Medulla oblongata (tissue), 1 donor: ENCODE data around the gene CD151.

Experiments used
- DNase-seq: peaks from one replicate; pipeline ENCODE4 v3.0.0-alpha.2; 2015; ENCODE audit errors: extremely low spot score

CD151 gene

DNA sequence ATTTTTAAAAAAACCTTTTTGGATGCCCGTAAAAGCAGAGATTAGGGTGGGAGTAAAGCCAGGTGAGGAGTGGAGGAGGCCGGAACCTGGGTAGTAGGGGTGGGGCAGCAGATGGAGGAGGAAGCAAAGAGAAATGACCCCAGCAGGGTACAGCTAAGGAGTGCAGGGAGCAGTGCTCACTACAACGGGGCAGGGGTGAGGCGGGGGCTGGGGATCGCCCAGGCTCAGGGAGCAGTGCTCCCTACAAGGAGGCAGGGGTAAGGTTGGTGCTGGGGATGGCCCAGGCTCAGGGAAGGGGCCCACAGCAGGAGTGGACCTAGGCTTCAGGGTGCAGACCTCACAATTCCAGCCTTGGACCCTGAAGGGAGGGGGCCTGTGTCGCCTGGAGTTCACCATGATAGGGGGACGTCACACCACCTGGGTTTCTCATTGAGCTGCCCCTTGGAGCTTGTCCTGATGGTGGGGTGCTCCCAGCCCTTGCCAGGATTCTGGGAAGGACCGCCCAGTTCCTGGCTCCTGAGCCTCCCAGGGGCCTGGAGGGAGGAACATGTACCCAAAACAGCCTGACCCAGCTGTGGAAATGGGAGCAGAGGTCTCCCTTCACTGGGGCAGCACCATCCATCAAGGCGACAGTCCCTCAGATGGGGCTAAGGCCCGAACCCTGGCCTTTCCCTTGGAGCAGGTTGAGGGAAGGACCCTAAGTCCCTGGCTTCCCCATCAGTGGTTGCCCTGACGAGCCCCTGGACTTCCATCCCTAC lies 16.9 kb upstream of the CD151 start:
- no peak for DNase-seq

DNA sequence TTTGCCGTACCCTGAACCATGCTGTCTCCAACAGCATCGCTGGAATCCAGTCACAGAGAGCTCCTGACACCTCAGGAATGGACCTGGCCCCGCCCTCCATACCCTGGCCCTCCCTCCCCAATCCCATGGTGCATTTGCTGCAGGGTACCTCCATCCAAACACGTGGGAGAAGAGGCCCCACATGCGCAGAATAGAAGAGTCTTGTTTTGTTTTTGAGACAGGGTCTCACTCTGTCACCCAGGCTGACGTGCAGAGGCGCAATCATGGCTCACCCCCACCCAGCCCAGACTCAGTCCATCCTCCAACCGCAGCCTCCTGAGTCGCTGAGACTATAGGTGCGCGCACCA lies 16.3 kb upstream of the CD151 start:
- DNase-seq, result no peak

DNA sequence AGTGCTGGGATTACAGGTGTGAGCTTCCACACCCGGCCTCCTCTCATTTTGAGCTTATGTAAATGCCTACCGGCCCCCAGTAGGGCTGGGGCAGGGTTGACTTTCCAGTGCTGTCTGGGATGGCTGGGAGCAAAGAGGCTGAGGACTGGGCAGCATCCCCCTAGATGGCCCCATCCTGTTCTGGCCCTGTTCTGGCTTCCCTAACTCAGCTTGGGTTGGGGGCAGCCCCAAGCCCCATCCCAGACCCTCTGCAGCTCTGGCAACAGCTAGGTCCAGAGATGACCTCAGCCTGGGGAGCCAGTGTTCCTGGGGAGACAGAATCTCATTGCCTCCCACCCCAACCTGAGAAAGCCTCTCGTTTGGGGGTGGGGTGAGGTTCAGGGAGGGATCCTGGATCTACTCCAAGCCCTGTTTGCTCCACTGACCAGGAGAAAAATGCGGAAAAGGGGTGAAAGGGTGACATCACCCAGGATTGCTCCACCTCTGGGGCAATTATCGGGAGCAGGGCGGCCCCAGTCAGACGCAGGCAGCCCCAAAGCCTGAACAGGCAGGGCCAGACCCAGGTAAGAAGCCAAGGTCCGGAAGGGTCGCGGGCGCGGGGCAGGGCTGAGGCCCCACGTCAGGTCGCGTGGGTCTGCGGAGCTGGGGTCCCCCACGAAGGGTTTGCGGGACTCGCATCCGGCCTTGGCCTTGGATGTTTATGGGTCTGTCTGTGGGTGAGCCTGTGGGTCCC lies 14.2 kb upstream of the CD151 start, which contains the start of gene PNPLA2:
TSS of gene PNPLA2 (plus strand) at position 519 of the 733 bp plus-strand sequence. CDS start 805 bp downstream, outside the sequence.
- no peak for DNase-seq

DNA sequence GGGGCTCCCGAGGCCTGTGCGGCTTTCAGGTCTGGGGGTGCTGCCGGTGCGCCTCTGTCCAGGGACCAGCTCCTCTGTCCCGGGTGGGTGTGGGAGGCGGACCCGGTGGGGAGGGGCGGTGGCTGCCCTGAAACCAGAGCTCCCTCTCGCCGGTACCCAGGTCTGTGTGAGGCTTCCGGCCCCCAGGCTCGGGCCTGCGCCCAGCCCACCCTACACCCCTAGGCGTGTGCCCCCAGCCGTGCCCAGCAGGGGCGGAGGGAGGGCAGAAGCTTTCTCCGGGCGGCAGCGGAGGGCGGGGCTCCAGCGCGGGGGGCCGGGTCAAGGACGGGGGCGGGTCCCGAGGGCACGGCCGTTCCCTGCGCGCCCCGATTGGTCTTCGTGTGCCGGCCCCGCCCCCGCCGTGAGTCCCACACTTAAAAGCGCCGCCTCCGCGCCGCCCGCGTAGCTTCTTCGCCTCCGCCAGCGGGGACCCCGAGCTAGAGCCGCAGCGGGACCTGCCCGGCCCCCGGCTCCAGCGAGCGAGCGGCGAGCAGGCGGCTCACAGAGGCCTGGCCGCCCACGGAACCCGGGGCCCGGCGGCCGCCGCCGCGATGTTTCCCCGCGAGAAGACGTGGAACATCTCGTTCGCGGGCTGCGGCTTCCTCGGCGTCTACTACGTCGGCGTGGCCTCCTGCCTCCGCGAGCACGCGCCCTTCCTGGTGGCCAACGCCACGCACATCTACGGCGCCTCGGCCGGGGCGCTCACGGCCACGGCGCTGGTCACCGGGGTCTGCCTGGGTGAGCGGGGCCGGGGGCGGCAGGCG lies 13.4 kb upstream of the CD151 start:
- DNase-seq, result peak; percentile 95

DNA sequence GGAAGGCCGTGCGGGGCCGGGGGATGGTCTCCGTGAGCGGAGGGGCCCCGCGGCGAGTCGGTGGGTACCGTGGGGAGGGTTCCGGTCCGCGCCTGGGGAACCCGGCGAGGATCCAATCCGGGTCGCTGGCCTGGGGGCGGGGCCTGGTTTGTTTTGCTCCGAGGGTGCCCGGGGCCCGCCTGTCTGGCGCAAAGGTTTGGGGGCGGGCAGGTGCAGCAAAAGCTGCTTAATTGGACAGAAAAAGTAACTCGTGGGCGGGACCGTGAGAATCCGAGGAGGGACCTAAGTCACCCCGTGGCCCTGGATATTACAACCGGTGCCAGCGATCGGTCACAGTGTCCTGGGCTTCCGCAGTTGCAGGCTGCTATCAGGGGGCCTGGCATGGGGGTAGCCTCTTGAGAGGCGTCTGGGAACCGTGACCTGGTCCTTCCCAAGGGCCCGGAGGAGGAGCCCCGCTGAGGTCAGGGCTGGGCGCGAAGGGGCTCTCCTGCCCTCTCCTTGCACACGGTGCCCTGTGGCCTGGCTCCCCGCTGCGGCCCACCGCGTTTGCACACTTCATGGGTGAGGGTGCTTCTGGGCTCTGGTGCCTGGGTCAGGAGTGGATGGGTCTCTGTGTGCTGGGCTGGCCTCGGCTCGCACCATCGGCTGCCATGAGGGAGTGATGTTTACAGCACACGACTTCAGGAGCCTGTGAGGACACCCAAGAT lies 12.7 kb upstream of the CD151 start:
- peak; percentile 77 for DNase-seq

DNA sequence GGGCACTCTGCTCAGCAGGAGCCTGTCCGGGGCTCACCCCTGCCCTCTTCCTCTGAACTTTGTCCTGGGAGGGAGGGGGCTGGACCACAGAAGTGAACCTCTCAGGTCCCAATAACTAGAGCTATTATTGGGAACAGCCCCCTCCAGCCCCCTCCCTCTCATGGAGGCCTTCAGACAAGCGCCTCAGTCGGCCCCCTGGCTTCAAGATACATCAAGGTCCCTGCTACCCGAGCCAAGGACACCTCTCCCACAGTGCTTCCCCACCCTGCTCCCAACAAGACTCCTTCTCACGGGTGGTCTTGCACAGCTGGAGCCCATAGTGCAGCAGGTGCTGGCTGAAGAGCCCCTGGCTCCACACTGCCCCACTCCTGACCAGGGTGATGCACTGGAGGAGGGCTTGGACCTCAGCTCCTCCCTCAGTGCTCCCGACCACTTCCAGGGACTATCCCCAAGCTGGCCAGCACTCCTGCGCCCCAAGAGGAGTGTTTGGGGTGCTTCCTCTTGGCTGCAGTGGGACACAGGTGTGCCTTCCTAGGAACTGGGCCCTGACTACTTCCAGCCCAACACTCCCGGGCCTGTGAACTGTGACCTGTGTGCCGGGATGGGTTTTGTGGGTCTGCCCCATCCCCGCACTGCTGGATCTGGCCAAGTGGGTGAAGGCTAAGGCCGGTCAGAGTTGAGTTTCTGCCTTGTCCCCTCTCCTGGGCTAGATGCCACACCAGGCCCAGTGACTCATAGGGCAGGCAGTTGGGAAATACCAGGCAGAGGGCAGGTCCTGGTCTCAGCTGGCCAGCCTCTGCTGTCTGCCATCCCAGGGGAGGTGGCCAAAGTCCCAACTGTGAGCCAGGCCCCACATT lies 11.9 kb upstream of the CD151 start:
- peak; percentile 75 for DNase-seq

DNA sequence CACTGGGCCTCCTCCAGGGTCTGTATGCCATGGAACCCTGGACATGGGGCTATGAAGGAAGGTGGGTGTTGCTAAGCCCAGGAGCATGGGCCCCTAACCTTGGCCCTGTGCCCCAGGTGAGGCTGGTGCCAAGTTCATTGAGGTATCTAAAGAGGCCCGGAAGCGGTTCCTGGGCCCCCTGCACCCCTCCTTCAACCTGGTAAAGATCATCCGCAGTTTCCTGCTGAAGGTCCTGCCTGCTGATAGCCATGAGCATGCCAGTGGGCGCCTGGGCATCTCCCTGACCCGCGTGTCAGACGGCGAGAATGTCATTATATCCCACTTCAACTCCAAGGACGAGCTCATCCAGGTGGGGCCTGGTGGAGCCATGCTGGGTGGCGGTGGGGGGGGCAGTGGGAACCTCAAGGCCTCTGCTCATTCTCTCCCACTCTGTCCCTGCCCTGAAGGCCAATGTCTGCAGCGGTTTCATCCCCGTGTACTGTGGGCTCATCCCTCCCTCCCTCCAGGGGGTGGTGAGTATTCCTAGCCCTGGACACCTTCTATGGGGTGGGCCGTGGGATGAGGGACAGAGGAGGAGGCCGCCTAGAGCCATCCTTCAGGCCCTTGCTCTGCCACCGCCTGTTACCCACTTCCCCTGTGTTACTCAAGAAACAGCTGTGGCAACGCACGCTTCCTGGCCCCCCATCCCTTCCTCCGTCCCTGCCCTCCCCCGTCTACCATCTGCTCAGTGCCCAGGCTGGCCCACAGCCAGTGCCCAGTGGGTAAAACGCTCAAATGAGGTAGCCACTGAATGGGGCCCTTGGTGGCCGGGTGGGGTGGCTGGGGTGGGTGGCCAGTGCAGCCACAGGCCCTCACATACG lies 11.0 kb upstream of the CD151 start:
- peak; percentile 57 for DNase-seq

DNA sequence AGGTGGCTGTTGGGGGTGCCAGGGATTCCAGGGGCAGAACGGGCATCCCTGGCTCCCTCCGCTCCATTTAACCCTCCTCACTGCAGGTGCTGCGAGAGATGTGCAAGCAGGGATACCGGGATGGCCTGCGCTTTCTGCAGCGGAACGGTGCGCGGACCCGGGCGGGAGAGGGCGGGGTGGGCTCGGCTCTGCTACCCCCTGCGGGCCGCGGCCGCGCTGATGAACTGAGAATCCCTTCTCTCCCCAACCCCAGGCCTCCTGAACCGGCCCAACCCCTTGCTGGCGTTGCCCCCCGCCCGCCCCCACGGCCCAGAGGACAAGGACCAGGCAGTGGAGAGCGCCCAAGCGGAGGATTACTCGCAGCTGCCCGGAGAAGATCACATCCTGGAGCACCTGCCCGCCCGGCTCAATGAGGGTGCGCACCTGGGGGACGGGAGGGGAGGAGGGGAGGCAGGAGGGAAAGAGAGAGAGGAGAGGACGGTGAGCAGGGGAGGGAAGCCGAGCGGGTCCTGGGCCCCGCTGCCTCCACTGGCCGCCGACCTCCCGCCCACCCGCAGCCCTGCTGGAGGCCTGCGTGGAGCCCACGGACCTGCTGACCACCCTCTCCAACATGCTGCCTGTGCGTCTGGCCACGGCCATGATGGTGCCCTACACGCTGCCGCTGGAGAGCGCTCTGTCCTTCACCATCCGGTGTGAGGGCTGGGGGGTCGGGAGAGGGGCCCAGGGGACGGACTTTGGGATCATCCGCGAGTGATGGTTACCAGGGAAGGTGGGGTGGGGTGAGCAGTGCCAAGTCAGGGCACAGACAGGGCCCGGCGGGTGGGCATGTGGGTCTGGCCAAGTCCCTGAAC lies 9.1 kb upstream of the CD151 start:
- no peak for DNase-seq

DNA sequence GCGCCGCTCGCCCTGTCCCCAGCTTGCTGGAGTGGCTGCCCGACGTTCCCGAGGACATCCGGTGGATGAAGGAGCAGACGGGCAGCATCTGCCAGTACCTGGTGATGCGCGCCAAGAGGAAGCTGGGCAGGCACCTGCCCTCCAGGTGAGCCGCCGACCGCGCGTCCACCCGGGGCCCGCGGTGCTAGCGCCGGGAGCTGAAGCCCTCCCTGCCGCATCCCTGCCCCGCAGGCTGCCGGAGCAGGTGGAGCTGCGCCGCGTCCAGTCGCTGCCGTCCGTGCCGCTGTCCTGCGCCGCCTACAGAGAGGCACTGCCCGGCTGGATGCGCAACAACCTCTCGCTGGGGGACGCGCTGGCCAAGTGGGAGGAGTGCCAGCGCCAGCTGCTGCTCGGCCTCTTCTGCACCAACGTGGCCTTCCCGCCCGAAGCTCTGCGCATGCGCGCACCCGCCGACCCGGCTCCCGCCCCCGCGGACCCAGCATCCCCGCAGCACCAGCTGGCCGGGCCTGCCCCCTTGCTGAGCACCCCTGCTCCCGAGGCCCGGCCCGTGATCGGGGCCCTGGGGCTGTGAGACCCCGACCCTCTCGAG lies 8.4 kb upstream of the CD151 start:
- no peak for DNase-seq

DNA sequence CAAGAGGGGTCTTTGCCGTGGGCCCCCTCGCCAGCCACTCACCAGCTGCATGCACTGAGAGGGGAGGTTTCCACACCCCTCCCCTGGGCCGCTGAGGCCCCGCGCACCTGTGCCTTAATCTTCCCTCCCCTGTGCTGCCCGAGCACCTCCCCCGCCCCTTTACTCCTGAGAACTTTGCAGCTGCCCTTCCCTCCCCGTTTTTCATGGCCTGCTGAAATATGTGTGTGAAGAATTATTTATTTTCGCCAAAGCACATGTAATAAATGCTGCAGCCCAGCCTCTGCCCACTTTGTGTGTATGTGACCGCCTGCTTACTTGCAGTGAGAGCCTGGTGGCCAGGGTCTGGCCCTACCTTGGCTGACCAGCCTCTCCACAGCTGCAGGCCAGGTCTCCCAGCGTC lies 7.8 kb upstream of the CD151 start:
- DNase-seq, result no peak

DNA sequence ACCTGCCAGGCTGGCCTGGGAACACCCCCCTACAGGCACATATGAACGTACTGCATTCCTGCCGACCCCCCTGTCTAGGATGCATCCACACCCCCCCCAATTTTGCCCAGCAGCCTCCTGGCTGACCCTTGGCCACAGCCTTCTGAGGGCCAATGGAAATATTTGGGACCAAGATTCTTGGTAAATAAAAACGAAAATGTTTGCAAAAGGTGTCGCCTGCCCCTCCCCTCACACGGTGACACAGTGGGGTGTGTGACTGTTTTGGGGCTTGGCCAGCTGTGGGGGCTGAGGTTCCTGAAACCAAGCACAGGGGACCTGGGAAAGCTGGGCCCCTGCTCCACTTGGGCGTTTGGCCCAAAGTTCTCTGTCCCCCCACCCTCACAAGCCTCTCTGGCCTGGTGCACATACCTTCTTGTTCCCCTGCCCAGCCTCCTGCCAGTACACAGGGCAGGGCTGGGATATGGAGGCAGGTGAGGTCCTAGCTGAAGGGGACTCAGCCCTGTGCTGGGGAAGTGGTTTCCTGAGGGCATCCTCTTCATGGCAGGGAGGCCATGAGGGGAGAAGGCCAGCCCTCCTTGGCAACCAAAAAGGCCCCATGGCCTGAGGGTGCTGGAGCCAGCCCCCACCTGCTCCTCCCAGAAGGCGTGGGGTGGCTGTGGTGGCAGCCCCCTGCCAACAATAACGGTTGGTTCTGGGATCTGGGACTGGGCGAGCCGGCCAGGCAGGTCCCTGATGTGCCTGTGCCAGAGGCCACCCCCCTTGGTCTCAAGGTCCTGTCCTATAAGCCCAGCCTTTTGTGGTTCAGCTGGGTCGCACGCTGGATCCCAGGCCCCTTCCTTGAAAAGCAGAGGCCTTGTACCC lies 7.2 kb upstream of the CD151 start:
- no peak for DNase-seq

DNA sequence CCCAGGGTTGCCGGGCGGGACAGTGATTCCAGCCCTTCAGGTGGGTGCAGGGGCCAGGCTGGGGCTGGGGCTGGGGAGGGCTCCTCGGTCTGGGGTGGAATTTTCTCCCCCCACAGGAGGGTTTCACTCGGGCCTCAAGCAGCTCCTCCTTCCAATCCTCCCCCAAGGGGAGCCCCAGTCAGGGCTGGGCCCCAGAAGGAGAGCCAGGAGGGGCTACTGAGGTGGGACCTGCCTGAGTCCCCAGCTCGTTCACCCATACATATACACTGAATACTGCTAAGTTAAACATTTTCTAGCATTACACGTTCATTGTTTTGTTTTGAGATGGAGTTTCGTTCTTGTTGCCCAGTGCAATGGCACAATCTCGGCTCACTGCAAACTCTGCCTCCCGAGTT lies 6.5 kb upstream of the CD151 start:
- DNase-seq, result no peak

DNA sequence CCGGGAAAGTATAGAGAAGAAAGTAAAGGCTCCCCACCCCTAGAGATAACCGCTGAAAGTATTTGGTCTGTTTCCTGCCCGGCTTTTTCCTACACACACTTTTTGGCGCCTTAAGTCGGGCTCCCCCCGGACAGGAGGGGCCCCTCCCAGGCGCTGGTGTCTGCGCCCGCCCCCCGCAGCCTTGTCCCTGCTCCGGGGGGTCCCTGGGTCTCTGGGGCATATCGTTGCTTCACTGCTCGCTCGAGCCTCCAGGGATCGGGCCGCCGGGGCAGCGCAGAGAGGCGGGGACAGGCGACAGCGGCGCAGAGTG lies 6.0 kb upstream of the CD151 start:
- no peak for DNase-seq

DNA sequence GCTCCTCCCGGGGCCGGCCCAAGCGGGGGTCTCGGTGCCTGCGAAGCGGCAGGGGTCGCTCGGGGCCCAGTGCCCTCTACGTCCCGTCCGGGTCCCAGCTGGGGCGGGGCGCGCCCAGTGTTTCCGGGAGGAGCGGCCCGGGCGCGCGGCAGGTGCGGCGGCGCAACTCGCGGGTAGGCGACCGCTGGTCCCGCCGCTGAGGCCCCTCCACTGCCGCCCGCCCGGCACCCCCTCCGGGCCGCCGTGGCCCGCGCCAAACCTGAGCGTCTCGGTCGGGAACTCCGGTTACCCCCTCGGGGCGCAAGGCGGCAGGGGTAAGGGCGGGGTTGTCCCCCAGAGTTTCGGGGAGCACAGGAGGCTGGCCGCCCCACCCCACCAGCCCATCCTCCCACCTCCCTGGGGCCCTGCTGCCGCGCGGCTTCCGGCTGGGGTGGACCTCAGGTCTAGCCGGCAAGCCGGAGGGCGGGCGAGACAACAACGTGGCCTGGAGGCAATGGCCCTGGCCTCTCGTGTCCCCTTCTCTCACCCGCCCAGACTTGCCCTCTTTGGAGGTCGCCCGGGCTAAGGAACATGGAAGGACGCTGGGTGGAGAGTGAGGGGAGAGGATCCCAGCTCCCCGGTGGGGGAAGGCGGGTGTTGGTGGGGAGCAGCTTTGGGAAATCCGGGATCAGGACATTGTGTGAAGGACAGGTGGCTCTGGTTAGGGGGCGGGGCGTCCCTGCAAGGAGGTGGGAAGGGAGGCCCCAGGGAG lies 5.4 kb upstream of the CD151 start:
- DNase-seq, result no peak

DNA sequence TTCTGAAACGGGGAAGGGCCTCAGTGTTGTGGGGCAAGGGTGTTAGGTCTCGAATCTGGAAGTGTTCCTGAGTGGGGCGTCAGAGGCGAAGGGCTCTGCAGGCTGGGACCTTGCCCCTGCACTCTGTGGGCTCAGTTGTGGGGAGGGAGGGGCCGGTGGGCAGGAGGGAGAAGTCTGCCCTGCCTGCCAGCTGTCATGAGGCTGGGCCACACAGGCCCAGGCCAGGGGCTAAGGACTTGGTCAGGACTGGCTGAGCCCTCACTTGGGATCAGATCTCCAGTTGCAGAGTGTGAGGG lies 4.9 kb upstream of the CD151 start, which contains the start of gene CRACR2B:
TSS of gene CRACR2B (plus strand) at position 23 of the 296 bp plus-strand sequence. CDS start 689 bp downstream, outside the sequence.
- DNase-seq, result no peak

DNA sequence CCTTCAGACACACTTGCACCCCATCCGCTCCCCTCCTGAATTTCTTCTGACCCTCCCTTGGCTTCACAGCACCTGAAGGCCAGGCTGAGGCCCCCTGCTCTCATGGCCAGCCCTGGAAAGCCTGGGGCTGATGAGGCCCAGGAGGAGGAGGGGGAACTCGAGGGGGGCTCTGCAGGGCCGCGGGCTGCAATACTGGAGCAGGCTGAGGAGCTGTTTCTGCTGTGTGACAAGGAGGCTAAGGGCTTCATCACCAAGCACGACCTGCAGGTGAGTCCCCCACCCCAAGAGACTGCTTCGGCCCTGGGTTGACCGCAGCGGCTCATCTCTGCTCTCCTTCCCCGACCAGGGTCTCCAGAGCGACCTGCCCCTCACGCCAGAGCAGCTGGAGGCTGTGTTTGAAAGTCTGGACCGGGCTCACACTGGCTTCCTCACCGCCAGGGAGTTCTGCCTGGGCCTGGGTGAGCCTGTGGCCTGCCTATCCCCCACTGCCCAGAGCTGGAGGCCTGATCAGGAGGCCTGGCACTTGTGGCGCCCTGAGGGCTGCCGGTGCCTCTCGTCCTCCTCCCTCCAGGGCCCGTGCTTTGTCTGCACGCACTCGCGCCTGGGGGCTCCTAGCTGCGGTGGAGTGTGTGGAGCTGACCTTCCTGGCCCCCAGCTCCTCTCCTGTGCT lies 4.1 kb upstream of the CD151 start:
- no peak for DNase-seq
